Gastroesophageal sphincter (tissue), 3 donors: ENCODE results near the gene COTL1.

Experiments
- POLR2AphosphoS5 ChIP-seq: sonication (generic); formaldehyde crosslinking; IDR thresholded peaks from one replicate; pipeline ENCODE4 v1.6.1; 2017; ENCODE audit warnings: antibody characterized with exemption
- TF ChIP-seq, protein P1 (sequence below), 4 experiments: fragments of 200-600 bp in 2 of 4; fragments of 450-650 bp in 2 of 4; sonication (generic) in 1 of 4; IDR thresholded peaks; one replicate each; pipeline ENCODE4 v1.5.1; 2017 to 2019; ENCODE audit warnings: antibody characterized with exemption in 4 of 4, mild to moderate bottlenecking in 2 of 4, moderate library complexity in 2 of 4

DNA sequence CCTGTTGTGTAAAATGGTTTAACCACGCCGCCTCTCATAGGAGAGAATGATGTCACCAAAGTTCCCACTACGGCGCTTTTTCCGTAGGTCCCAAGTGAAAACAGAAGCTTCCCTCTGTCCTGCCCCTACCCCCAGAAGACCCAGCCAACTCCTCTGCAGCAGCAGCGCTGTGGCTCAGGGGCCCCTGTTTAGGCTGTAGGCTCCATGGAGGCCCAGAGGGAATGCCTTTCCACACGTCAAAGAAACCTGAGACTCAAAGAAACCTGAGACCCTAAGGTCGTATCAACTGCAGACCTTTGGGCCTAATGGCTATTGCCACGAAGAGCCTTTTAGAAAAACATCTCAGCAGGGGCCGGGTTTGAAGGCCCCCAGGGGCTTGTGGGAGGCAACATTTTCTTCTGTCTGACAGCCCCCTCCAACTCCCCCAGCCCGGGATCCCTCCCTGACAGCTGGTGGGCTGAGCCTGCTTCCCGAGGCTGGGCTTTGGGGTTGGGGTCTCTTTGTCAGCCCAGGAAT lies 70.3 kb downstream of the COTL1 start:
- TF ChIP-seq, protein P1, sequence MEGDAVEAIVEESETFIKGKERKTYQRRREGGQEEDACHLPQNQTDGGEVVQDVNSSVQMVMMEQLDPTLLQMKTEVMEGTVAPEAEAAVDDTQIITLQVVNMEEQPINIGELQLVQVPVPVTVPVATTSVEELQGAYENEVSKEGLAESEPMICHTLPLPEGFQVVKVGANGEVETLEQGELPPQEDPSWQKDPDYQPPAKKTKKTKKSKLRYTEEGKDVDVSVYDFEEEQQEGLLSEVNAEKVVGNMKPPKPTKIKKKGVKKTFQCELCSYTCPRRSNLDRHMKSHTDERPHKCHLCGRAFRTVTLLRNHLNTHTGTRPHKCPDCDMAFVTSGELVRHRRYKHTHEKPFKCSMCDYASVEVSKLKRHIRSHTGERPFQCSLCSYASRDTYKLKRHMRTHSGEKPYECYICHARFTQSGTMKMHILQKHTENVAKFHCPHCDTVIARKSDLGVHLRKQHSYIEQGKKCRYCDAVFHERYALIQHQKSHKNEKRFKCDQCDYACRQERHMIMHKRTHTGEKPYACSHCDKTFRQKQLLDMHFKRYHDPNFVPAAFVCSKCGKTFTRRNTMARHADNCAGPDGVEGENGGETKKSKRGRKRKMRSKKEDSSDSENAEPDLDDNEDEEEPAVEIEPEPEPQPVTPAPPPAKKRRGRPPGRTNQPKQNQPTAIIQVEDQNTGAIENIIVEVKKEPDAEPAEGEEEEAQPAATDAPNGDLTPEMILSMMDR (IDR thresholded peaks at IDR 0.05), result no peak
- no peak for TF ChIP-seq POLR2AphosphoS5
